Osteoblast (primary cell): Measurements from ENCODE around the gene CBX4. TPM values are rescaled to one million over a fixed set of nuclear protein-coding genes. Genes with fewer than 3 reads are reported as not detected.

ENCODE experiments used
- DNase-seq: peaks from one replicate; pipeline ENCODE4 v3.0.0; 2011; ENCODE audit warnings: low spot score, mixed read lengths; ENCODE audit not compliant: insufficient read length; ENCODE audit errors: missing footprints
- H2AFZ ChIP-seq: 2 replicates; pipeline ENCODE4 v1.6.0; 2011; ENCODE audit warnings: mild to moderate bottlenecking, low read length
- H3K27ac ChIP-seq: 2 replicates; pipeline ENCODE4 v1.5.1; 2011; ENCODE audit warnings: mild to moderate bottlenecking, low read depth, low read length, moderate library complexity
- H3K27me3 ChIP-seq: 2 replicates; pipeline ENCODE4 v1.6.0; 2012; ENCODE audit warnings: mild to moderate bottlenecking, control low read depth, inconsistent platforms, low read length, moderate library complexity; ENCODE audit not compliant: insufficient read depth
- H3K36me3 ChIP-seq: 2 replicates; pipeline ENCODE4 v1.5.1; 2011; ENCODE audit warnings: mild to moderate bottlenecking, low read length, control low read depth, moderate library complexity; ENCODE audit not compliant: insufficient read depth
- H3K4me1 ChIP-seq: 2 replicates; pipeline ENCODE4 v1.5.1; 2011; ENCODE audit warnings: mild to moderate bottlenecking, low read length, control low read depth, moderate library complexity; ENCODE audit not compliant: insufficient read depth
- H3K4me2 ChIP-seq: 2 replicates; pipeline ENCODE4 v1.6.0; 2011; ENCODE audit warnings: mild to moderate bottlenecking, low read length; ENCODE audit not compliant: insufficient read depth
- H3K4me3 ChIP-seq: fragments of 200-600 bp; sonication (generic); 3 replicates; pipeline ENCODE4 v1.5.1; 2012; ENCODE audit warnings: mild to moderate bottlenecking, low read length, inconsistent platforms; ENCODE audit not compliant: insufficient read depth
- H3K79me2 ChIP-seq: 2 replicates; pipeline ENCODE4 v1.6.0; 2012; ENCODE audit warnings: mild to moderate bottlenecking, low read length, control low read depth, inconsistent platforms; ENCODE audit not compliant: insufficient read depth
- H3K9me3 ChIP-seq: 2 replicates; pipeline ENCODE4 v1.5.1; 2011; ENCODE audit warnings: low read depth, low read length, control low read depth
- H4K20me1 ChIP-seq: 2 replicates; pipeline ENCODE4 v1.6.0; 2012; ENCODE audit warnings: mild to moderate bottlenecking, low read length, control low read depth; ENCODE audit not compliant: insufficient read depth
- CTCF ChIP-seq: IDR thresholded peaks from 2 replicates; pipeline ENCODE4 v1.5.1; 2011; ENCODE audit warnings: mild to moderate bottlenecking, low read depth, low read length, moderate library complexity; ENCODE audit errors: extremely low read depth
- total RNA-seq: library from RNA; depleted of rRNA; stranded (reverse); fragments of >200 nt; gene quantifications from 2 replicates; pipeline ENCODE4 v1.2.3, GENCODE V29; 2012

CBX4 gene
- total RNA-seq, 1 donor: 22.1 TPM

DNA sequence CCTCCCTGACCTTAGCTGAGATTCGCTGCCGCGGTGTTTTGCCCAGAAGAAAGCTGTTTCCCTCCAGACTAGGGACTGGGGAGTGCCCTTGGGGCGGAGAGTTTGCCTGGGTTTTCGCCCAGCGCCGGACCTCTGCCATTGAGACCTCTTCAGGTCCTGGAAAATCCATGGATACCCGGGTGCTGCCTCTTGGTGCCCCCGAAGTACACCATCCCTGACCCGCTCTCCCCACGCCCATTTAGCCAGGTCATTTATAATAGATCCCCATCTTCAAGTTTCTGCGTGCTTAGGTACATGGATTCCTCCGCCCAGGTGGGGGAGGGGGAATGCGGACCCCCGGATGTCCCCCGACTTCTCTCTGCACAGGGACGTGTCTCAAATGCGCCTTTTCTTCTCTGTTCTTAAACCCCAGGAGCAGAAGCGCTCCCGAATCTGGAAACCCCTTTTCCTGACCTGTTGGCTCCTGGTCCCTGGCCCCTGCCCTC lies 27.3 kb downstream of the CBX4 start:
- H3K36me3 ChIP-seq: no peaks in the 10 kb centered on the region
- no peak overlapping the region for H3K4me2 ChIP-seq
- H3K27ac ChIP-seq: no peak overlapping the region
- no peaks in the 10 kb centered on the region for H3K79me2 ChIP-seq
- no peaks in the 10 kb centered on the region for H3K9me3 ChIP-seq
- peaks cover 2% of the 10 kb centered on the region for H4K20me1 ChIP-seq
- no peak overlapping the region for H2AFZ ChIP-seq
- peaks cover 89% of the 10 kb centered on the region for H3K27me3 ChIP-seq
- no peak overlapping the region for H3K4me3 ChIP-seq
- no peak for TF ChIP-seq CTCF
- H3K4me1 ChIP-seq: peaks cover 3% of the 10 kb centered on the region
- DNase-seq: no peak

DNA sequence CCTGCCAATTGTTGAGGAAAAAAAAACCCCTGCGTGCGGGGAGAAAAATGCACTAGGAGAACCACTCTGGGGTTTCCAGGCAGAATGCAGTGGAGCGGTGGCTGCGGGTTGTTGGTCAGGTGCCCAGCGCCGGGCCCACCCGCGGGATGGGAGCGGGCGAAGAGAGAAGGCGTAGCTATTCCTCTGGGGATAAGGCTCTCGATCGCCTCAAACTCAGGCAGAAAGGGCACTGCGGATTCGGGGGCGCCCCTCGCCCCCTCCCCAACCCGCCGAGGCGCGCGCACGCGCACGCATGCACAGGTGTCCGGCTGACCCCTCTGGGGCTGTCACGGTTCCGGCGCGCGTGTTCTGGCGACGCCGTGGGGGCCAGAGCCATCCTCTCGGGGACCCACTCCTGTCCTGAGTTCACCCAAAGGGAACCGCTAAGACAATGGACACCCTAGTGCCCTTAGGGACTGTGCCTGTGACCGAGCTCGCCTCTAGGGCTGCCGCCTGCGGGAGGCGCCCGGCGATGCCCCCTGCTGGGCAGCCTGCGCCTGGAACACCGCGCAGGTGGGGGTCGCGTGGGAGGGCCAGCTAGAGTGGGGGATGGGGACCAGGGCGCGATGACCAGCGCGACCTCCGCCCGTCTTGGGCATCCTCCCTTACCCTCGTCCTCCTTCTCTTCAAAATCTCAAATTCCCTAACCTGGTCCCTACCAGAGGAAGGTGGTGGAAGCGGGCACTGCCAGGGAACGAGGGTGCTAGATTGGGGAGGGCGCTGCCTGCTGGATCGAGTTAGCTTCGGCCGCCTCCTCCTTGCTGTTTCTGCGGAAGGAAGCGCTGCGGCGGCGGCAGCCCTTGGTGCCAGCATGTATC lies 28.0 kb downstream of the CBX4 start:
- no peak overlapping the region for H3K4me3 ChIP-seq
- no peak overlapping the region for H3K4me2 ChIP-seq
- peak; percentile 39 for TF ChIP-seq CTCF
- no peak overlapping the region for H2AFZ ChIP-seq
- no peaks in the 10 kb centered on the region for H3K9me3 ChIP-seq
- peaks cover 3% of the 10 kb centered on the region for H3K4me1 ChIP-seq
- H3K27me3 ChIP-seq: peaks cover 89% of the 10 kb centered on the region
- peak; percentile 96 for DNase-seq
- no peak overlapping the region for H3K27ac ChIP-seq
- H3K79me2 ChIP-seq: no peaks in the 10 kb centered on the region
- peaks cover 2% of the 10 kb centered on the region for H4K20me1 ChIP-seq
- H3K36me3 ChIP-seq: no peaks in the 10 kb centered on the region

- no peaks in the 10 kb centered on the region for H3K36me3 ChIP-seq
- no peak for TF ChIP-seq CTCF
- no peaks in the 10 kb centered on the region for H3K79me2 ChIP-seq
- H2AFZ ChIP-seq: no peak overlapping the region
- peaks cover 3% of the 10 kb centered on the region for H3K4me1 ChIP-seq
- no peak overlapping the region for H3K4me3 ChIP-seq
- H3K27ac ChIP-seq: no peak overlapping the region
- no peak overlapping the region for H3K4me2 ChIP-seq
- peak; percentile 100 for DNase-seq
- H4K20me1 ChIP-seq: peaks cover 2% of the 10 kb centered on the region
- no peaks in the 10 kb centered on the region for H3K9me3 ChIP-seq
- peaks cover 90% of the 10 kb centered on the region for H3K27me3 ChIP-seq
Measured at GRCh38 chr17:79810130-79811010, 28.9 kb downstream of the CBX4 start.
